ENCODE results near the gene ALCAM. TPM values are rescaled to one million over a fixed set of nuclear protein-coding genes. Genes with fewer than 3 reads are reported as not detected.

ALCAM gene
- total and polyA plus RNA-seq, 2 donors (not counting 1 experiment from before 2014, with no cell fraction given) = 6.2 to 23.8 TPM

DNA sequence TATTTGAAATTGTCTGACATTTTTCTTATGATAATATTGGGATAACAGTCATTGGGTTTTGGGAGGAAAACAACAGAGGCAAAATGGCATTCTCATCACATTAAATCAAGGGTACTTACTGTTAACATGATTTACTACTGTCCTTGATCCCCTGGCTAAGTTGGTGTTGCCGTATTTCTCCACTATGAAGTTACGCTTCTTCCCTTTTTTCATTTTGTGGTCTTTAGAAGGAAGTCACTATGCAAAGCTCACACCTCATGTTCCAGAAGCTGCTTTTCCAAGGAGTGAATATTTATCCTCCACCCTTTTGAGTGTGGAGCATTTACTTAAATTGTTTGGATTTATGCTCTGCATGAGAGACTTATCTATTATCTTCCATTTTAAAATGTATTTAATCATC, 63.7 kb downstream of the ALCAM start:
- Mint-ChIP-seq H3K9me3 (ENCODE audit: insufficient read depth) (peaks cover under 1% of the 10 kb centered on the region), H3K27me3 (no peaks in the 10 kb centered on the region), H3K4me1 (peaks cover 26% of the 10 kb centered on the region), H3K27ac (no peak overlapping the region), H3K4me3 (peak overlapping the region; percentile 3)
- peaks cover 0 to 2% (median 0%) of the 10 kb centered on the region in 3 donors for H3K9me3 ChIP-seq (ENCODE audit: control extremely low read depth in 1 of 3, control insufficient read depth in 2 of 3, insufficient read depth in 1 of 3, low read length in 2 of 3)
- H3K79me2 ChIP-seq (ENCODE audit: control insufficient read depth, insufficient read depth, low read length) = peaks cover 10% of the 10 kb centered on the region
- CTCF ChIA-PET = no interaction called here
- intact Hi-C loops (cut with micrococcal nuclease) = no loop called here
- DNase-seq (peak; percentile 4), ATAC-seq (ENCODE audit: low read depth) (no peak)
- no CpG with 5 or more reads among the region's 2 CpGs for WGBS (ENCODE audit: insufficient coverage)
- H3K27me3 ChIP-seq (replicated peaks in 1 of 4; ENCODE audit: control extremely low read depth in 1 of 4, control insufficient read depth in 3 of 4, insufficient read depth in 4 of 4, low read length in 3 of 4) = no peaks in the 10 kb centered on the region
- POLR2A ChIA-PET = no interaction called here
- no peak overlapping the region for H3K4me3 ChIP-seq (ENCODE audit: control extremely low read depth in 1 of 5, extremely low read depth in 1 of 5, insufficient read depth in 1 of 5, low read depth in 2 of 5, low read length in 4 of 5)
- no peak for TF ChIP-seq EZH2 (IDR thresholded peaks at IDR 0.05; ENCODE audit: borderline replicate concordance, insufficient read depth, low read depth, low read length, poor library complexity, severe bottlenecking)
- TF ChIP-seq, protein P1, sequence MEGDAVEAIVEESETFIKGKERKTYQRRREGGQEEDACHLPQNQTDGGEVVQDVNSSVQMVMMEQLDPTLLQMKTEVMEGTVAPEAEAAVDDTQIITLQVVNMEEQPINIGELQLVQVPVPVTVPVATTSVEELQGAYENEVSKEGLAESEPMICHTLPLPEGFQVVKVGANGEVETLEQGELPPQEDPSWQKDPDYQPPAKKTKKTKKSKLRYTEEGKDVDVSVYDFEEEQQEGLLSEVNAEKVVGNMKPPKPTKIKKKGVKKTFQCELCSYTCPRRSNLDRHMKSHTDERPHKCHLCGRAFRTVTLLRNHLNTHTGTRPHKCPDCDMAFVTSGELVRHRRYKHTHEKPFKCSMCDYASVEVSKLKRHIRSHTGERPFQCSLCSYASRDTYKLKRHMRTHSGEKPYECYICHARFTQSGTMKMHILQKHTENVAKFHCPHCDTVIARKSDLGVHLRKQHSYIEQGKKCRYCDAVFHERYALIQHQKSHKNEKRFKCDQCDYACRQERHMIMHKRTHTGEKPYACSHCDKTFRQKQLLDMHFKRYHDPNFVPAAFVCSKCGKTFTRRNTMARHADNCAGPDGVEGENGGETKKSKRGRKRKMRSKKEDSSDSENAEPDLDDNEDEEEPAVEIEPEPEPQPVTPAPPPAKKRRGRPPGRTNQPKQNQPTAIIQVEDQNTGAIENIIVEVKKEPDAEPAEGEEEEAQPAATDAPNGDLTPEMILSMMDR (IDR thresholded peaks at IDR 0.05) = no peak
- no peak overlapping the region for H2AFZ ChIP-seq (ENCODE audit: insufficient read depth, low read depth, low read length, poor library complexity, severe bottlenecking)
- H3K4me1 ChIP-seq (ENCODE audit: control insufficient read depth in 2 of 2, insufficient read depth in 2 of 2, low read length in 2 of 2) = peaks cover 4 to 7% of the 10 kb centered on the region in 2 donors
- no peak overlapping the region for H3K27ac ChIP-seq (ENCODE audit: low read length in 2 of 2)
- H4K20me1 ChIP-seq (ENCODE audit: control insufficient read depth, insufficient read depth, low read length, poor library complexity, severe bottlenecking) = no peaks in the 10 kb centered on the region
- H3K4me2 ChIP-seq (replicated peaks; ENCODE audit: low read depth, low read length, poor library complexity, severe bottlenecking) = no peak overlapping the region
- no peak overlapping the region for H3K9ac ChIP-seq (ENCODE audit: low read length)
- H3K36me3 ChIP-seq (replicated peaks in 1 of 2; ENCODE audit: control extremely low read depth in 1 of 2, control insufficient read depth in 1 of 2, extremely low read depth in 1 of 2, insufficient read depth in 2 of 2, low read length in 1 of 2) = no peaks in the 10 kb centered on the region

GRCh38 chr3:105431200-105431599, 64.5 kb downstream of the ALCAM start:
- no peak overlapping the region for H3K27ac ChIP-seq (ENCODE audit: low read length in 2 of 2)
- intact Hi-C loops (cut with micrococcal nuclease) = no loop called here
- no peak overlapping the region for H2AFZ ChIP-seq (ENCODE audit: insufficient read depth, low read depth, low read length, poor library complexity, severe bottlenecking)
- H3K36me3 ChIP-seq (replicated peaks in 1 of 2; ENCODE audit: control extremely low read depth in 1 of 2, control insufficient read depth in 1 of 2, extremely low read depth in 1 of 2, insufficient read depth in 2 of 2, low read length in 1 of 2) = no peaks in the 10 kb centered on the region
- Mint-ChIP-seq H3K27ac (no peak overlapping the region), H3K9me3 (ENCODE audit: insufficient read depth) (peaks cover 1% of the 10 kb centered on the region), H3K4me1 (peaks cover 24% of the 10 kb centered on the region), H3K4me3 (no peak overlapping the region), H3K27me3 (no peaks in the 10 kb centered on the region)
- H3K9me3 ChIP-seq (ENCODE audit: control extremely low read depth in 1 of 3, control insufficient read depth in 2 of 3, insufficient read depth in 1 of 3, low read length in 2 of 3) = peaks cover 3 to 5% (median 4%) of the 10 kb centered on the region in 3 donors
- peaks cover 4 to 7% of the 10 kb centered on the region in 2 donors for H3K4me1 ChIP-seq (ENCODE audit: control insufficient read depth in 2 of 2, insufficient read depth in 2 of 2, low read length in 2 of 2)
- WGBS (ENCODE audit: insufficient coverage) = 100% methylated on average over 1 of the region's 2 CpGs
- ATAC-seq (ENCODE audit: low read depth) = no peak
- no peaks in the 10 kb centered on the region for H4K20me1 ChIP-seq (ENCODE audit: control insufficient read depth, insufficient read depth, low read length, poor library complexity, severe bottlenecking)
- H3K4me3 ChIP-seq (ENCODE audit: control extremely low read depth in 1 of 5, extremely low read depth in 1 of 5, insufficient read depth in 1 of 5, low read depth in 2 of 5, low read length in 4 of 5) = no peak overlapping the region
- DNase-seq = peak; percentile 5
- H3K27me3 ChIP-seq (replicated peaks in 1 of 4; ENCODE audit: control extremely low read depth in 1 of 4, control insufficient read depth in 3 of 4, insufficient read depth in 4 of 4, low read length in 3 of 4) = no peaks in the 10 kb centered on the region
- POLR2A ChIA-PET = no interaction called here
- H3K79me2 ChIP-seq (ENCODE audit: control insufficient read depth, insufficient read depth, low read length) = peaks cover 10% of the 10 kb centered on the region
- H3K4me2 ChIP-seq (replicated peaks; ENCODE audit: low read depth, low read length, poor library complexity, severe bottlenecking) = no peak overlapping the region
- CTCF ChIA-PET = no interaction called here
- no peak overlapping the region for H3K9ac ChIP-seq (ENCODE audit: low read length)
- no peak for TF ChIP-seq EZH2 (IDR thresholded peaks at IDR 0.05; ENCODE audit: borderline replicate concordance, insufficient read depth, low read depth, low read length, poor library complexity, severe bottlenecking)
- TF ChIP-seq, protein P1 (IDR thresholded peaks at IDR 0.05) = no peak

All from B cell (primary cell).